Stimulated activated CD4-positive, alpha-beta T cell treated with anti-CD3 and anti-CD28 coated beads, Interleukin-2, amount 100 ng/mL, for 24 hours (primary cell): Measurements from ENCODE around the gene LIX1.
"Not testable (repeated sequence)": the region's sequence is repeated elsewhere in the genome, so short reads cannot be mapped to it uniquely, and the experiment has no call there.

Experiments
- DNase-seq, 2 donors: peaks; one replicate each; pipeline ENCODE4 v3.0.0-alpha.2; 2020

Gene LIX1

DNA sequence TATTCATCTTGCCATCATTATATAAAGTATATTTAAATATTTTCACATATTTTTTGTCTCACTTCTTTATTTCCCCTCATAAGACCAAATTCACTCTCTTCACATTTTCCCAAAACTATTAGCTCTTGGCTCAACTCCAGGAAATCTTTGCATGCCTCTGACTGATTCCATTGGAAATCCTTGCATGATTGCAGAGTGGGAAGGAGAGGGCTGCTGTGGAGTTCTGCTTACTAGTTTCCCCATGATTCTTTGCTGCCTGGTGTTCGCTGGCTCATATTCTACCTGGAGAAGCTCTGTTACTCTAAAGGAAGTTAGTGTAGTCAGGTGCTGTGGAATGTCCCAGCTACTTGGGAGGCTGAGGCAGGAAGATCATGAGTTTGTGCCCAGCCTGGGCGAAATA is 41.9 kb downstream of the LIX1 start:
- no peak for DNase-seq

- DNase-seq: no peak
Measured at GRCh38 chr5:97098922-97099321, 43.5 kb downstream of the LIX1 start.

- DNase-seq: no peak
Measured at GRCh38 chr5:97097326-97098230, 44.8 kb downstream of the LIX1 start.

DNA sequence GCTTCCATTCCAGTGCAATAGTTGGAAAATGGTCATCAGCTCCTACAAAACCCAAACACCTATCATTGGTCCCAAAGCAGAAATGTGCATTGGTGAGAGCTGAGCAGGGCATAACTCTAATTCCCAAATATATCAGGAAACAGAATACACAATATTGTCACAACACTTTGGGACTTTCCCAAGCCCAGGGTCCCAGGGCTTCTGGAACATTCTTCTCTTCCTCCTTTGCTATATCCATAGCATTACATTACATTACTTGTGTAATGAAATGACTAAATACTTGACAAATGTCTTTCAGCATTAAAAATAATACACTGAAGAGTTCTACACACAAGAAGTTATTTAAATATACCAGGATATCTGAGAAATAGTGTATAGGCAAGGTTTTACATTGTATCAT is 45.6 kb downstream of the LIX1 start:
- no peak for DNase-seq

DNA sequence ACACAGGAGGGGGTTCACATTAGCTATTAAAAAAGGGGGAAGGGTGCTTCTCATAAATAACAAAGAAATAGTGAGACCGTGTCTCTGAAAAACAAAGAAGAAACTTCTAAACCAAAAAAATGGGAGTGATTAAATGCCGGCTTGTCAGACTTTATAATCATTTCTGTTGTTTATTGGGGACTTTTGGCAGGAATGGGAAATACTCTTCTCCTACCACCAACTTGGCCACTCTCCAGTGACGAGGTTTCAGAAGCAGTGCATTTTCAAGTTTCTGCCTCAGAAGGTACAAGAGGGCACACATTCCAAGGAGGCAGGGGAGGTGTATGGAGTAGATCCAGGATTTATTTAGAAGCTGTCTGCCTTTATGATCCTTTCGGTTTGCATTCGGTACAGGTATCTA is 46.2 kb downstream of the LIX1 start:
- DNase-seq: no peak

DNA sequence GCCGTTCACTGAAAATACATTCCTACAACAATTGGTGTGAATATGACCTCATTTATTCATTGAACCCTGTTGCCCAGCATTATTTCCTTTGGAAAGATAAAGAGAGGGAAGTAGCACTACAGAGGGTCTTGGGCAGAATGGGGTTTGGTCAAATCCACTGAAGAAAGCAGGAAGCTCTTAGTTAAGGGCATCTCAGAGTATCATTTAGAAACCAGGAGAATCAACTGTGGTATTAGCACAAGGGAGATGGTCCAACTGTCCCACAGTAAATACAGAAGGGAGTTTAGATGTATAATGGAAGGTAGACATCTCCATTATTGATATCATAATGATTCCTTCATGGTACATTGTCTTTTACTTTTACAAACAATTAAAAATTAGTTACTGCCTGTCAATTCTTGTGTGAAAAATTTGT is 47.1 kb downstream of the LIX1 start:
- DNase-seq: no peak

GRCh38 chr5:97094579-97095317 is 47.7 kb downstream of the LIX1 start:
- DNase-seq: peak; percentile 21 to 22

GRCh38 chr5:97093193-97093592 is 49.2 kb downstream of the LIX1 start:
- DNase-seq: no peak

- no peak for DNase-seq
Measured at GRCh38 chr5:97090944-97091343, 51.5 kb downstream of the LIX1 start.

DNA sequence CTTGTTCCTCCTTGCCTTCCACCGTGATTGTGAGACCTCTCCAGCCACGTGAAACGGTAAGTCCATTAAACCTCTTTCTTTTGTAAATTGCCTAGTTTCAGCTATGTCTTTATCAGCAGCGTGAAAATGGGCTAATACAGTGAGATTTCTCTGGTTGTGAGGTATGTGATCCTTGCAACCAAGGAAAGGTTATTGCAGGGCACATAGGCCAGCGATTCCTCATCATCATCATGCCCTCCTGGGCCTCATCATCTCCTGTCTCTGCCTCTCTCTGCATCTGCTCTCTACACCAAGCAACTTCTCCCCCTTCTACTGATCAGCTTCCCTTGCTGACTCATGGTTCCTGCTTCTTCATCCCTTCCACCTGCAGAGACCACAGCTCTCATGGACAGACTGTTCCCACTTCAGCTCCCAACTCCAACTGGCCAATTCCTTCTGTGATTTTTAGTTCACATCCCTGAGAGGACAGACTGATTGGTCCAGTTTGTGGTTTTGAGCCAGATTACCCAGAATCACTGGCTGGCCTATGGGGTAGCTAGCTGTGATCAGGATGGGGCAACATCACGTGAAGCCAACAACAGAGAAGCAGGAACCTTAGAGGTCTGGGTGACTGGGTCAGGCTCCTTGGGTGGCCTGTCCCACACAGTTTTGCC is 53.1 kb downstream of the LIX1 start:
- no peak for DNase-seq

DNA sequence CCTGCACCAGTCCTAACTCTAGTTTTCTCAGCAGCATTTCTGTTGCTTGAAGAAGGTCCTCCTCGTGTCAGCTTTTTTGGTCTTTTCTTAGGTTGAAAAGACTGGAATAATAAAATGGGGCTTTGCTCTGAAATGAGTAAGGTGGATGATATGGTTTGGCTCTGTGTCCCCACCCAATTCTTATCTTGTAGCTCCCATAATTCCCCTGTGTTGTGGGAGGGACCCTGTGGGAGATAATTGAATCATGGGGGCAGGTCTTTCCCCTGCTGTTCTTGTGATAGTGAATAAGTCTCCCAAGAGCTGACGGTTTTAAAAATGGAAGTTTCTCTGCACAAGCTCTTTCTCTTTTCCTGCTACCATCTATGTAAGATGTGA is 53.6 kb downstream of the LIX1 start:
- no peak for DNase-seq

GRCh38 chr5:97087138-97087537 is 55.3 kb downstream of the LIX1 start:
- DNase-seq: no peak

DNA sequence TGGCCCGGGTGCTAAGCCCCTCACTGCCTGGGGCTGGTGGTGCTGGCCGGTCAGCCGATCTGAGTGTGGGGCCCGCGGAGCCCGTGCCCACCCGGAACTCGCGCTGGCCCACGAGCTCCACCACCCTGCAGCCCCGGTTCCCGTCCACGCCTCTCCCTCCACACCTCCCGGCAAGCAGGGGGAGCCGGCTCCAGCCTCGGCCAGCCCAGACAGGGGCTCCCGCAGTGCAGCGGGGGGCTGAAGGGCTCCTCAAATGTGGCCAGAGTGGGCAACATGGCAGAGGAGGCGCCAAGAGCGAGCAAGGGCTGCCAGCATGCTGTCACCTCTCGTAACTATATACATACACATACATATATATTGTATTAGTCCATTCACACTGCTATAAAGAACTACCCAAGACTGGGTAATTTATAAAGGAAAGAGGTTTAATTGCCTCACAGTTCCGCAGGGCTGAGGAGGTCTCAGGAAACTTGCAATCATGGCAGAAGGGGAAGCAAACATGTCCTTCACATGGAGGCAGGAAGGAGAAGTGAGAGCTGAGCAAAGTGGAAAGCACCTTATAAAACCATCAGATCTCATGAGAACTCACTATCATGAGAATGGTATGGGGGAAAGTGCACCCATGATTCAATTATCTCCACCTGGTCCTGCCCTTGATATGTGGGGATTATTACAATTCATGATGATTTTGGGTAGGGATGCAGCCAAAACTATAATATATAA is 56.8 kb downstream of the LIX1 start:
- DNase-seq: no peak

GRCh38 chr5:97084782-97085458 is 57.5 kb downstream of the LIX1 start:
- not testable (repeated sequence) for DNase-seq

DNA sequence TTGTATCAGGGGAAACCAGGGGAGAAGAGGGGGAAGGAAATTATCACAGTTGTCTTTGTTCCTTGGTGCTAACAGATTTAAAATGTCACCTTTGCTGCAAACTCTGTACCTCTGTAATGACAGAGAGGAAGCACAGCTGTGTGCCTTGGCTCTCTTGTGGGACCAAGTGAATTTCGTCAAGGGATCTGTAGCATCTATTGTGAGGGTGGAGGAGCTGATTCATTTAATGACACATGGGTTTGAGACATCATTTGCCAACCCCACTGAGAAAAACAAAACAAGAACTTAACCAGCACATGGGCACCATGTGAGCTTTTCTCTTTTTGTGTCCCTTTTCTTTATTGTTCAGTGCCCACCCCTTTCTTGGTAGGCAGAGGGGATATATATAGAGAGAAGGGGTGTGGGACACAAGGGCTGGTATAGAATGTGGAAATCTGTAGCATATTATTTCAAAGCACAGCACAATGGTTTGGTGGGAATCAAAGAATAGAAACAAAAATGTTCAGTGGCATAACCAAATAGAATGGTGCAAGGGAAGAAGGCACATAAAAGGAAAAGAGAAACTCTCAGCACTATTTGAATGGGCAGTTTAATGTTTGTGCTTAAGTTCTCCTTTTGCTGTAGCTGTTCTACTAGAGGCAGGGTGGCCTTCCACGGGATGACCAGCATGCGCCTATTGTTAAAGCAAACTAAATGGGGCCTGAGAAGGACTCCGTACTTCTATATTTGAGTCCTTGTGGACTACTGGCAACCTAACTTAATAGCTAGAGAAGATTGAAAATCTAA is 63.3 kb downstream of the LIX1 start:
- no peak for DNase-seq

GRCh38 chr5:97077246-97077645 is 65.2 kb downstream of the LIX1 start:
- DNase-seq: no peak

GRCh38 chr5:97076098-97076497 is 66.3 kb downstream of the LIX1 start:
- DNase-seq: no peak

- no peak for DNase-seq
Measured at GRCh38 chr5:97075649-97076048, 66.8 kb downstream of the LIX1 start.

GRCh38 chr5:97074859-97075489 is 67.4 kb downstream of the LIX1 start:
- no peak for DNase-seq

DNA sequence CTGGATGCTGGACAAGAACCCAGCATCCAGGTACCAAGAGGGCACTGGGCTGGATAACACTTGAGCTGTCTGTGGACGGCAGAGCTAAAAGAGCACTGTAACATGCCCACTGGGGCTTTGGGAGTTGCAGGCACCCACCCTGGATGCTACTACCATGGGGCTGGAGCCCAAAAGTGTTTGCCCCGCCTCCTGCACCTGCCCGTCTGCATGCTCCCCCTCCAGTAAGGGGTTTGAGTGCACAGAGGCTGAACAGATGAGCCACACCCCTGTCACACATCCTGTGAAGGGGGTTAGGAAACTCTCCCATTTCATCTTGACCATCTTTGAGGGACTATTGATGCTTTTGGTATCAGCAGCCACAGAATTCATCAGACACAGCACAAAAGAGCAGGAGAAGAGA is 69.0 kb downstream of the LIX1 start:
- DNase-seq: no peak

DNA sequence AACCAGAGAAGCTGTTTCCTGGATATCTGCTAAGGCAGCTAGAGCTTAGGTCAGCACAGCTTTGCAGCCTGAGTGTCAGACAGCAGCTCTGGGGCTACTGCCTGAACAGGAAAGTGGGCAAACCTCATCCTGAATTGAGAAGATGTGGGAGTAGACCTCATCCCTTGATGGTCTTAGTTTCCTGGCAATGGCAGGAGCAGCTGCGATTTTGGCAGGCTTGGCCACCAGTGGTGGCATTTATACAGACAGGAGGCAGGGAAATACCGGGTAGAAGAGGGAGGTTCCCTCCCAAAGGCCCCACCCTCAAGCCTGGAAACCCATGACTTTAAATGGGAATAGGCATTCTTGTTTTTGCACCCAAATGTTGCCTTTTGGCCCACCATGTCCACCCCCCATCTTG is 69.7 kb downstream of the LIX1 start:
- DNase-seq: no peak
